K562 (cell line): ENCODE data around the gene ORC5.

Experiments
- HDAC2 ChIP-seq: fragments of 450-650 bp; IDR thresholded peaks from 2 replicates; pipeline ENCODE4 v1.6.1; 2016; ENCODE audit warnings: mild to moderate bottlenecking
- NFYB ChIP-seq: IDR thresholded peaks from 2 replicates; pipeline ENCODE4 v1.6.1; 2011; ENCODE audit warnings: mild to moderate bottlenecking, moderate library complexity; ENCODE audit not compliant: insufficient read length; ENCODE audit errors: extremely low read depth
- PHF8 ChIP-seq: fragments of 200-600 bp; sonication (generic); IDR thresholded peaks from 2 replicates; pipeline ENCODE4 v1.6.1; 2012; ENCODE audit warnings: mixed run types, mild to moderate bottlenecking, inconsistent platforms, low read length, moderate library complexity, borderline replicate concordance
- RFX5 ChIP-seq: IDR thresholded peaks from 2 replicates; pipeline ENCODE4 v1.6.1; 2011; ENCODE audit warnings: low read depth, mild to moderate bottlenecking, improper control_type of control experiment, low read length
- TF ChIP-seq, protein P1 (sequence below), 3 experiments: IDR thresholded peaks in 2 of 3; conservative IDR thresholded peaks in 1 of 3; 2 replicates each; pipeline ENCODE4 v1.5.1; 2011 to 2012; ENCODE audit warnings: low read length in 3 of 3, mild to moderate bottlenecking in 3 of 3, control low read depth in 2 of 3, improper control_type of control experiment in 1 of 3, inconsistent platforms in 1 of 3, low read depth in 1 of 3, mixed read lengths in 1 of 3, moderate library complexity in 1 of 3; ENCODE audit not compliant: insufficient read depth in 2 of 3

- TF ChIP-seq RFX5 (no peak), NFYB (no peak), PHF8 (no peak), HDAC2 (no peak)
- TF ChIP-seq, protein P1, sequence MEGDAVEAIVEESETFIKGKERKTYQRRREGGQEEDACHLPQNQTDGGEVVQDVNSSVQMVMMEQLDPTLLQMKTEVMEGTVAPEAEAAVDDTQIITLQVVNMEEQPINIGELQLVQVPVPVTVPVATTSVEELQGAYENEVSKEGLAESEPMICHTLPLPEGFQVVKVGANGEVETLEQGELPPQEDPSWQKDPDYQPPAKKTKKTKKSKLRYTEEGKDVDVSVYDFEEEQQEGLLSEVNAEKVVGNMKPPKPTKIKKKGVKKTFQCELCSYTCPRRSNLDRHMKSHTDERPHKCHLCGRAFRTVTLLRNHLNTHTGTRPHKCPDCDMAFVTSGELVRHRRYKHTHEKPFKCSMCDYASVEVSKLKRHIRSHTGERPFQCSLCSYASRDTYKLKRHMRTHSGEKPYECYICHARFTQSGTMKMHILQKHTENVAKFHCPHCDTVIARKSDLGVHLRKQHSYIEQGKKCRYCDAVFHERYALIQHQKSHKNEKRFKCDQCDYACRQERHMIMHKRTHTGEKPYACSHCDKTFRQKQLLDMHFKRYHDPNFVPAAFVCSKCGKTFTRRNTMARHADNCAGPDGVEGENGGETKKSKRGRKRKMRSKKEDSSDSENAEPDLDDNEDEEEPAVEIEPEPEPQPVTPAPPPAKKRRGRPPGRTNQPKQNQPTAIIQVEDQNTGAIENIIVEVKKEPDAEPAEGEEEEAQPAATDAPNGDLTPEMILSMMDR (IDR thresholded peaks at IDR 0.05 in 2 of 3, conservative IDR thresholded peaks at IDR 0.05 in 1 of 3; ENCODE audit: insufficient read depth in 2 of 3, low read depth in 1 of 3, low read length in 3 of 3) = no peak
Observed at GRCh38 chr7:104185346-104185745, 22.5 kb downstream of the ORC5 start.
